Liver (tissue), 9 donors: Measurements from ENCODE around the gene ENDOG. TPM values are rescaled to one million over a fixed set of nuclear protein-coding genes. Genes with fewer than 3 reads are reported as not detected.

ENCODE experiments used
- DNase-seq: peaks from one replicate; pipeline ENCODE4 v3.0.0-alpha.2; 2017; ENCODE audit warnings: low spot score
- H3K27ac ChIP-seq, 2 donors: one replicate each; pipeline ENCODE4 v1.7.0; 2013; ENCODE audit warnings: inconsistent platforms in 2 of 2, low read length in 2 of 2, control low read depth in 1 of 2, low read depth in 1 of 2, mild to moderate bottlenecking in 1 of 2
- H3K27me3 ChIP-seq, 4 donors: one replicate each; pipeline versions ENCODE4 v1.6.1 to v1.7.0; 2013; ENCODE audit warnings: low read length in 3 of 4, inconsistent platforms in 1 of 4, mild to moderate bottlenecking in 1 of 4, moderate library complexity in 1 of 4; ENCODE audit not compliant: control insufficient read depth in 4 of 4, insufficient read depth in 4 of 4
- H3K36me3 ChIP-seq, 4 donors: one replicate each; pipeline versions ENCODE4 v1.6.1 to v1.7.0; 2013; ENCODE audit warnings: low read length in 3 of 4, mild to moderate bottlenecking in 3 of 4, low read depth in 1 of 4, moderate library complexity in 1 of 4; ENCODE audit not compliant: control insufficient read depth in 4 of 4, insufficient read depth in 3 of 4
- H3K4me1 ChIP-seq, 4 donors: one replicate each; pipeline versions ENCODE4 v1.6.1 to v1.7.0; 2013; ENCODE audit warnings: low read length in 3 of 4, mild to moderate bottlenecking in 3 of 4, moderate library complexity in 1 of 4; ENCODE audit not compliant: control insufficient read depth in 4 of 4, insufficient read depth in 4 of 4
- H3K4me3 ChIP-seq, 3 donors: one replicate each; pipeline versions ENCODE4 v1.6.1 to v1.7.0; 2013; ENCODE audit warnings: low read length in 3 of 3, control low read depth in 1 of 3, low read depth in 1 of 3, mild to moderate bottlenecking in 1 of 3
- H3K9ac ChIP-seq, 2 donors: one replicate each; pipeline ENCODE4 v1.7.0; 2013; ENCODE audit warnings: low read length in 2 of 2, mild to moderate bottlenecking in 2 of 2, moderate library complexity in 2 of 2, control low read depth in 1 of 2, low read depth in 1 of 2
- H3K9me3 ChIP-seq, 4 donors: one replicate each; pipeline versions ENCODE4 v1.6.1 to v1.7.0; 2013; ENCODE audit warnings: low read length in 3 of 4; ENCODE audit not compliant: control insufficient read depth in 4 of 4
- EGR1 ChIP-seq, 2 donors: IDR thresholded peaks; 2 replicates each; pipeline ENCODE4 v1.6.1; 2016 to 2018; ENCODE audit warnings: antibody characterized with exemption in 2 of 2, low read depth in 2 of 2
- FOXA1 ChIP-seq: IDR thresholded peaks from 2 replicates; pipeline ENCODE4 v1.6.1; 2016; ENCODE audit warnings: antibody characterized with exemption
- FOXA2 ChIP-seq: IDR thresholded peaks from 2 replicates; pipeline ENCODE4 v1.6.1; 2016; ENCODE audit warnings: antibody characterized with exemption
- GABPA ChIP-seq, 2 donors: IDR thresholded peaks in 1 of 2; conservative IDR thresholded peaks in 1 of 2; 2 replicates each; pipeline ENCODE4 v1.6.1; 2016; ENCODE audit warnings: antibody characterized with exemption in 2 of 2, mild to moderate bottlenecking in 1 of 2, moderate library complexity in 1 of 2
- HNF4A ChIP-seq, 2 donors: conservative IDR thresholded peaks; 2 replicates each; pipeline ENCODE4 v1.6.1; 2016; ENCODE audit warnings: antibody characterized with exemption in 2 of 2, mild to moderate bottlenecking in 2 of 2
- HNF4G ChIP-seq: IDR thresholded peaks from 2 replicates; pipeline ENCODE4 v1.6.1; 2016; ENCODE audit warnings: antibody characterized with exemption
- JUND ChIP-seq, 2 donors: IDR thresholded peaks; 2 replicates each; pipeline ENCODE4 v1.6.1; 2016; ENCODE audit warnings: antibody characterized with exemption in 2 of 2
- NR2F2 ChIP-seq: IDR thresholded peaks from 2 replicates; pipeline ENCODE4 v1.6.1; 2016; ENCODE audit warnings: antibody characterized with exemption
- RAD21 ChIP-seq, 2 donors: IDR thresholded peaks; 2 replicates each; pipeline ENCODE4 v1.6.1; 2016; ENCODE audit warnings: antibody characterized with exemption in 2 of 2, mild to moderate bottlenecking in 2 of 2
- RXRA ChIP-seq, 2 donors: IDR thresholded peaks; 2 replicates each; pipeline ENCODE4 v1.6.1; 2017 to 2018; ENCODE audit warnings: antibody characterized with exemption in 2 of 2, mild to moderate bottlenecking in 1 of 2
- SP1 ChIP-seq: IDR thresholded peaks from 2 replicates; pipeline ENCODE4 v1.6.1; 2018; ENCODE audit warnings: antibody characterized with exemption, mild to moderate bottlenecking
- TAF1 ChIP-seq: conservative IDR thresholded peaks from 2 replicates; pipeline ENCODE4 v1.6.1; 2016; ENCODE audit warnings: antibody characterized with exemption, mild to moderate bottlenecking
- YY1 ChIP-seq: IDR thresholded peaks from 2 replicates; pipeline ENCODE4 v1.6.1; 2016; ENCODE audit warnings: antibody characterized with exemption, mild to moderate bottlenecking
- WGBS: extraction: QIAGEN DNeasy Blood & Tissue Kit; methylation state at CpG from one replicate; pipeline ENCODE4 v1.1.7; 2013; 5-methylcytosine and 5-hydroxymethylcytosine counted together
- polyA plus RNA-seq, 2 donors: library from polyadenylated mRNA; stranded (reverse) in 1 of 2; unstranded in 1 of 2; fragments of 200-250 nt in 1 of 2; fragments of >200 nt in 1 of 2; fragmentation: Nextera tagmentation in 1 of 2; extraction: Ambion mirVana in 1 of 2; gene quantifications; one replicate each; pipeline versions ENCODE4 v1.2.1 to v1.2.3, GENCODE V29; 2013 to 2015
- total RNA-seq, 2 donors: library from RNA; depleted of rRNA; stranded (reverse); fragments of >200 nt; gene quantifications; one replicate each; pipeline ENCODE4 v1.2.3, GENCODE V29; 2014
- TF ChIP-seq, protein P1 (sequence below): IDR thresholded peaks from 2 replicates; pipeline ENCODE4 v1.6.1; 2016; ENCODE audit warnings: antibody characterized with exemption
- TF ChIP-seq, protein P2 (sequence below): fragments of 150-350 bp; IDR thresholded peaks from 2 replicates; pipeline ENCODE4 v1.5.1; 2017; ENCODE audit warnings: improper control_type of control experiment, low read depth, low read length; ENCODE audit not compliant: missing input control
- TF ChIP-seq, protein P3 (sequence below): IDR thresholded peaks from 2 replicates; pipeline ENCODE4 v1.6.1; 2016; ENCODE audit warnings: antibody characterized with exemption
- TF ChIP-seq, protein P4 (sequence below): IDR thresholded peaks from 2 replicates; pipeline ENCODE4 v1.6.1; 2016; ENCODE audit warnings: antibody characterized with exemption, mild to moderate bottlenecking
- TF ChIP-seq, protein P5 (sequence below): IDR thresholded peaks from 2 replicates; pipeline ENCODE4 v1.6.1; 2016; ENCODE audit warnings: antibody characterized with exemption
- donor health status: healthy.
- donor health status: healthy.
- donor health status: healthy.
- donor health status: healthy.
- donor health status: healthy.

ENDOG gene
- total and polyA plus RNA-seq, 4 donors: 11.3 to 25.0 (median 15.0) TPM

DNA sequence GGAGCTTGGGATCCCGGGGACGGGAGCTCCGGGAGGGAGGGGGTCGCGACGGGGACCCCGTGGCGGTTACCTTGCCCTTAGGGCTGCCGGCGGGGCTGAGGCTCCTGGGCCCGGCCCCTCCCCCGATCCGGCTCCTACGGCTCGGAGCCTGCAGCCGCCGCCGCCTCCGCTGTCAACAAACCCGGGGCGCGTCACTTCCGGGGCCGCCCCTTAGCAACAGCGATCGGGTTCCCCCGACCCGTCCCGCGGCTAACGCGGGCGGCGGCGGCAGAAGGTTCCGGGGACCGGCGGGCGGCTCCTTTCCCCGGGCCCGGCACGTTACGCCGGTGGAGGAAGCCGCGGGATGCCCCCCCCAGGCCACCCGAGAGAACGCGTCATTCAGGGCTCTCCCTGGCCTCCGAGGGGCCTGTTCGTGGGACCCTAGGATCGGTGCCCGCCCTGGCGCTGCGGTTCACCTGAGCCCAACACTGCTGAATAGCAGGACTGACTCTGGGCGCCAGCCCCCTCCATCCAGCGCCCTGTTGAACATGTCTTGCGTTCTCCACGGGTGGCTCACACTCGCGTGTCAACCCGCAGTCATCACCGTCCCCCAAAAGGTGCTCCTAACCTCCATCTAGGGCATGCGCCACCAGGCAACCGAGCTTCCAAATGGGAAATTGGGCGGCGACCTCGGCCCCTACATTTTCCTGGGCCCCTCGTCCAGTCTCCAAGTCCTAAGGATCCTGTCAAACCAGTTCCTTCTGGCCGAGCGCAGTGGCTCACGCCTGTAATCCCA is 46.4 kb upstream of the ENDOG start, which contains the start of gene ZER1:
TSS of gene ZER1 (minus strand) at position 183 of the 775 bp plus-strand sequence. CDS start 16,362 bp downstream, outside the sequence.
- Histone ChIP-seq H3K9ac (peak within 1 kb of the TSS; percentile 95 to 96), H3K27me3 (no peaks in the 10 kb centered on the region), H3K4me3 (peak within 1 kb of the TSS; percentile 92 to 96 (median 94)), H3K4me1 (peaks cover 3 to 42% (median 27%) of the 10 kb centered on the region in 4 donors), H3K9me3 (no peaks in the 10 kb centered on the region), H3K36me3 (peaks cover 0 to 2% (median 0%) of the 10 kb centered on the region in 4 donors), H3K27ac (peak within 1 kb of the TSS; percentile 77 to 94)
- WGBS: 2% methylated on average over 72 of the region's 72 CpGs
- TF ChIP-seq TAF1 (no peak), GABPA (IDR thresholded peaks at IDR 0.05 in 1 of 2, conservative IDR thresholded peaks at IDR 0.05 in 1 of 2) (peak; percentile 78 to 93), FOXA1 (peak; percentile 76), SP1 (peak; percentile 58), YY1 (peak; percentile 47), NR2F2 (no peak), EGR1 (IDR thresholded peaks at IDR 0.05; ENCODE audit: low read depth in 2 of 2) (peak in 1 of 2 donors; percentile 8), RAD21 (IDR thresholded peaks at IDR 0.05) (peak; percentile 34 to 39), HNF4G (no peak), FOXA2 (peak; percentile 27), RXRA (IDR thresholded peaks at IDR 0.05) (no peak), JUND (IDR thresholded peaks at IDR 0.05) (no peak), HNF4A (conservative IDR thresholded peaks at IDR 0.05) (no peak)
- TF ChIP-seq, protein P1, sequence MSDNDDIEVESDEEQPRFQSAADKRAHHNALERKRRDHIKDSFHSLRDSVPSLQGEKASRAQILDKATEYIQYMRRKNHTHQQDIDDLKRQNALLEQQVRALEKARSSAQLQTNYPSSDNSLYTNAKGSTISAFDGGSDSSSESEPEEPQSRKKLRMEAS: no peak
- TF ChIP-seq, protein P2, sequence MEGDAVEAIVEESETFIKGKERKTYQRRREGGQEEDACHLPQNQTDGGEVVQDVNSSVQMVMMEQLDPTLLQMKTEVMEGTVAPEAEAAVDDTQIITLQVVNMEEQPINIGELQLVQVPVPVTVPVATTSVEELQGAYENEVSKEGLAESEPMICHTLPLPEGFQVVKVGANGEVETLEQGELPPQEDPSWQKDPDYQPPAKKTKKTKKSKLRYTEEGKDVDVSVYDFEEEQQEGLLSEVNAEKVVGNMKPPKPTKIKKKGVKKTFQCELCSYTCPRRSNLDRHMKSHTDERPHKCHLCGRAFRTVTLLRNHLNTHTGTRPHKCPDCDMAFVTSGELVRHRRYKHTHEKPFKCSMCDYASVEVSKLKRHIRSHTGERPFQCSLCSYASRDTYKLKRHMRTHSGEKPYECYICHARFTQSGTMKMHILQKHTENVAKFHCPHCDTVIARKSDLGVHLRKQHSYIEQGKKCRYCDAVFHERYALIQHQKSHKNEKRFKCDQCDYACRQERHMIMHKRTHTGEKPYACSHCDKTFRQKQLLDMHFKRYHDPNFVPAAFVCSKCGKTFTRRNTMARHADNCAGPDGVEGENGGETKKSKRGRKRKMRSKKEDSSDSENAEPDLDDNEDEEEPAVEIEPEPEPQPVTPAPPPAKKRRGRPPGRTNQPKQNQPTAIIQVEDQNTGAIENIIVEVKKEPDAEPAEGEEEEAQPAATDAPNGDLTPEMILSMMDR: no peak
- TF ChIP-seq, protein P3, sequence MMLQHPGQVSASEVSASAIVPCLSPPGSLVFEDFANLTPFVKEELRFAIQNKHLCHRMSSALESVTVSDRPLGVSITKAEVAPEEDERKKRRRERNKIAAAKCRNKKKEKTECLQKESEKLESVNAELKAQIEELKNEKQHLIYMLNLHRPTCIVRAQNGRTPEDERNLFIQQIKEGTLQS: no peak
- TF ChIP-seq, protein P4, sequence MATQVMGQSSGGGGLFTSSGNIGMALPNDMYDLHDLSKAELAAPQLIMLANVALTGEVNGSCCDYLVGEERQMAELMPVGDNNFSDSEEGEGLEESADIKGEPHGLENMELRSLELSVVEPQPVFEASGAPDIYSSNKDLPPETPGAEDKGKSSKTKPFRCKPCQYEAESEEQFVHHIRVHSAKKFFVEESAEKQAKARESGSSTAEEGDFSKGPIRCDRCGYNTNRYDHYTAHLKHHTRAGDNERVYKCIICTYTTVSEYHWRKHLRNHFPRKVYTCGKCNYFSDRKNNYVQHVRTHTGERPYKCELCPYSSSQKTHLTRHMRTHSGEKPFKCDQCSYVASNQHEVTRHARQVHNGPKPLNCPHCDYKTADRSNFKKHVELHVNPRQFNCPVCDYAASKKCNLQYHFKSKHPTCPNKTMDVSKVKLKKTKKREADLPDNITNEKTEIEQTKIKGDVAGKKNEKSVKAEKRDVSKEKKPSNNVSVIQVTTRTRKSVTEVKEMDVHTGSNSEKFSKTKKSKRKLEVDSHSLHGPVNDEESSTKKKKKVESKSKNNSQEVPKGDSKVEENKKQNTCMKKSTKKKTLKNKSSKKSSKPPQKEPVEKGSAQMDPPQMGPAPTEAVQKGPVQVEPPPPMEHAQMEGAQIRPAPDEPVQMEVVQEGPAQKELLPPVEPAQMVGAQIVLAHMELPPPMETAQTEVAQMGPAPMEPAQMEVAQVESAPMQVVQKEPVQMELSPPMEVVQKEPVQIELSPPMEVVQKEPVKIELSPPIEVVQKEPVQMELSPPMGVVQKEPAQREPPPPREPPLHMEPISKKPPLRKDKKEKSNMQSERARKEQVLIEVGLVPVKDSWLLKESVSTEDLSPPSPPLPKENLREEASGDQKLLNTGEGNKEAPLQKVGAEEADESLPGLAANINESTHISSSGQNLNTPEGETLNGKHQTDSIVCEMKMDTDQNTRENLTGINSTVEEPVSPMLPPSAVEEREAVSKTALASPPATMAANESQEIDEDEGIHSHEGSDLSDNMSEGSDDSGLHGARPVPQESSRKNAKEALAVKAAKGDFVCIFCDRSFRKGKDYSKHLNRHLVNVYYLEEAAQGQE: no peak
- TF ChIP-seq, protein P5, sequence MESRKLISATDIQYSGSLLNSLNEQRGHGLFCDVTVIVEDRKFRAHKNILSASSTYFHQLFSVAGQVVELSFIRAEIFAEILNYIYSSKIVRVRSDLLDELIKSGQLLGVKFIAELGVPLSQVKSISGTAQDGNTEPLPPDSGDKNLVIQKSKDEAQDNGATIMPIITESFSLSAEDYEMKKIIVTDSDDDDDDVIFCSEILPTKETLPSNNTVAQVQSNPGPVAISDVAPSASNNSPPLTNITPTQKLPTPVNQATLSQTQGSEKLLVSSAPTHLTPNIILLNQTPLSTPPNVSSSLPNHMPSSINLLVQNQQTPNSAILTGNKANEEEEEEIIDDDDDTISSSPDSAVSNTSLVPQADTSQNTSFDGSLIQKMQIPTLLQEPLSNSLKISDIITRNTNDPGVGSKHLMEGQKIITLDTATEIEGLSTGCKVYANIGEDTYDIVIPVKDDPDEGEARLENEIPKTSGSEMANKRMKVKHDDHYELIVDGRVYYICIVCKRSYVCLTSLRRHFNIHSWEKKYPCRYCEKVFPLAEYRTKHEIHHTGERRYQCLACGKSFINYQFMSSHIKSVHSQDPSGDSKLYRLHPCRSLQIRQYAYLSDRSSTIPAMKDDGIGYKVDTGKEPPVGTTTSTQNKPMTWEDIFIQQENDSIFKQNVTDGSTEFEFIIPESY: no peak
- peak; percentile 95 for DNase-seq
